Mucosa of descending colon (tissue), 3 donors: ENCODE data around the gene CUL4A. TPM values are rescaled to one million over a fixed set of nuclear protein-coding genes. Genes with fewer than 3 reads are reported as not detected.

Source experiments
- ATAC-seq: fragments of 200-7000 bp; cut with Tn5 transposase; one replicate; pipeline ENCODE4 v1.9.1; 2020; ENCODE audit warnings: mild to moderate bottlenecking, moderate library complexity
- DNase-seq, 3 donors: peaks; one replicate each; pipeline ENCODE4 v3.0.0-alpha.2; 2020
- H3K36me3 ChIP-seq: fragments of 200-600 bp; one replicate; pipeline ENCODE4 v1.8.0; 2021; ENCODE audit warnings: low read depth, mild to moderate bottlenecking
- H3K4me1 ChIP-seq: fragments of 200-600 bp; one replicate; pipeline ENCODE4 v1.8.0; 2021; ENCODE audit warnings: low read depth, mild to moderate bottlenecking
- H3K4me3 ChIP-seq: fragments of 200-600 bp; one replicate; pipeline ENCODE4 v1.8.0; 2021; ENCODE audit warnings: mild to moderate bottlenecking
- H3K9me3 ChIP-seq: fragments of 200-600 bp; one replicate; pipeline ENCODE4 v1.8.0; 2021; ENCODE audit warnings: mild to moderate bottlenecking
- intact Hi-C, 2 donors: fragments of 100-400 bp; cut with DNase I in 1 of 2; cut with micrococcal nuclease in 1 of 2; formaldehyde crosslinking; loops; one replicate each; pipeline versions ENCODE4 v1.11.0 to v1.11.1; 2022; cut with DNase I, micrococcal nuclease
- total RNA-seq, 3 donors: library from RNA; stranded (reverse); fragmentation: NEBNext Ultra II Directional in 2 of 3; extraction: Animal tissue kit (Norgen Biotek cat#: 25700) in 2 of 3; gene quantifications; one replicate each; pipeline versions ENCODE4 v1.2.1 to v1.2.4, GENCODE V29; 2021 to 2023
- TF ChIP-seq, protein P1 (sequence below): fragments of 200-600 bp; IDR thresholded peaks from one replicate; pipeline ENCODE4 v1.8.0; 2022; ENCODE audit warnings: antibody characterized with exemption, mild to moderate bottlenecking
- donor health status: DM: no; HTN: no; CAD: no; lungs with moderate emphysema.
- donor health status: DM: no; HTN: no; CAD: no.
- donor health status: DM: no; HTN: yes; CAD: no.

CUL4A gene
- total RNA-seq, 3 donors from 2014 or later: 57.2 to 71.8 (median 59.8) TPM

DNA sequence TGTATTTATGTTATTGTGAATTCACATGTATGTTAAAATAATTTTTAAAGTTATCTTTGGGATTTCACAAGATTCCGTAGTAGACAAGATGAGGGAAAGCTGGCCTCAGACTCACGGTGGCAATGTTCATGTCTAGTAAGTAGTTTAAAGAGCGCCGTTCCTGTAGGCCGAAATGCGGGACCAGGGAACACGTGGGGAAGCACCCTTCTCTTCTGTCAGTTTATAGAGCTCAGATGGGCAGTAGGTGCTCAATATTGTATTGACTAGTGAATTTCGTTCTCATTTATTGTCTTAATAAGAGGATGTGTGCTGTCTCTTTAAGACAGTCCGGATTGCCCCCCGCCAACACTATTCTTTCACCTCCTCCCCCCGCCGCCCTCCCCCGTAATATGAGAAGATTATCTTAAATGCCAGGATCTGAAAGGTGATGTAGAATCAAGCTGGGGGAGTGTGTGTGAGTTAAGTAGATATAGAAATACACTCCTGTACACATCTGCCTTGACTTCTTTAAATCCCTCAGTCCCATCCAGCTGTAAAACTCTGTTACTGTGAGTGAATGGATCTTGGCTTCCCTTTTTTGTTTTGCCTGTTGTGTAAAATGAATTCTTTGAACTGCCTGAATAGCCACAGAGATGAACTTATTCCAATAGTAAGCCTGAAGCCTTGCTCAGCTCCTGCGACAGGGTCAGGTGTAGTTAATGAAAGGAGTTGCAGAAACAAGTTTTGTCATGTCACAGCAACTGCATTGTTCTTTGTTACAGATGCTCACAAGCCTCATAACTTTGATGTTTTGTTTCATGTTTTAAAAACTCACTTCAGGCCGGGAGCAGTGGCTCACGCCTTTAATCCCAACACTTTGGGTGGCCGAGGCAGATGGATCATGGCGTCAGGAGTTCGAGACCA lies 88.9 kb downstream of the CUL4A start:
- H3K4me1 ChIP-seq: peaks cover 10% of the 10 kb centered on the region
- ATAC-seq (no peak), DNase-seq (no peak)
- no peaks in the 10 kb centered on the region for H3K36me3 ChIP-seq
- intact Hi-C loops: no loop called here
- peak overlapping the region; percentile 66 for H3K4me3 ChIP-seq
- no peaks in the 10 kb centered on the region for H3K9me3 ChIP-seq
- TF ChIP-seq, protein P1, sequence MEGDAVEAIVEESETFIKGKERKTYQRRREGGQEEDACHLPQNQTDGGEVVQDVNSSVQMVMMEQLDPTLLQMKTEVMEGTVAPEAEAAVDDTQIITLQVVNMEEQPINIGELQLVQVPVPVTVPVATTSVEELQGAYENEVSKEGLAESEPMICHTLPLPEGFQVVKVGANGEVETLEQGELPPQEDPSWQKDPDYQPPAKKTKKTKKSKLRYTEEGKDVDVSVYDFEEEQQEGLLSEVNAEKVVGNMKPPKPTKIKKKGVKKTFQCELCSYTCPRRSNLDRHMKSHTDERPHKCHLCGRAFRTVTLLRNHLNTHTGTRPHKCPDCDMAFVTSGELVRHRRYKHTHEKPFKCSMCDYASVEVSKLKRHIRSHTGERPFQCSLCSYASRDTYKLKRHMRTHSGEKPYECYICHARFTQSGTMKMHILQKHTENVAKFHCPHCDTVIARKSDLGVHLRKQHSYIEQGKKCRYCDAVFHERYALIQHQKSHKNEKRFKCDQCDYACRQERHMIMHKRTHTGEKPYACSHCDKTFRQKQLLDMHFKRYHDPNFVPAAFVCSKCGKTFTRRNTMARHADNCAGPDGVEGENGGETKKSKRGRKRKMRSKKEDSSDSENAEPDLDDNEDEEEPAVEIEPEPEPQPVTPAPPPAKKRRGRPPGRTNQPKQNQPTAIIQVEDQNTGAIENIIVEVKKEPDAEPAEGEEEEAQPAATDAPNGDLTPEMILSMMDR: no peak

DNA sequence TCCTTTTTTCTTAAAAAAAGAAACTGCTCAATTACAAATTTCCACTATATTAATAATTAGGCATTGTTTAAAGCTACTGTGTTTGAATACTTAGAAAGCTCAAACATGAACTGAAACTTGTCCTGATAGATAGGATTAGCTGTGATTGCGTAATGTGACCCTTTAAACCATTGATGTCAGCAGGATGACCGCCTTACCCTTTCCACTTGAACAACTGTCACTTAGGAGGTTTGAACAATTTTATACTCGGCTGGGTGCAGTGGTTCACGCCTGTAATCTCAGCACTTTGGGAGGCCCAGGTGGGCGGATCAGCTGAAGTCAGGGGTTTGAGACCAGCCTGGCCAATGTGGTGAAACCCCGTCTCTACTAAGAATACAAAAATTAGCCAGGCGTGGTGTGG lies 90.5 kb downstream of the CUL4A start:
- intact Hi-C loops: no loop called here
- DNase-seq (no peak), ATAC-seq (no peak)
- TF ChIP-seq, protein P1: no peak
- no peaks in the 10 kb centered on the region for H3K9me3 ChIP-seq
- no peaks in the 10 kb centered on the region for H3K36me3 ChIP-seq
- peaks cover 10% of the 10 kb centered on the region for H3K4me1 ChIP-seq
- H3K4me3 ChIP-seq: no peak overlapping the region

DNA sequence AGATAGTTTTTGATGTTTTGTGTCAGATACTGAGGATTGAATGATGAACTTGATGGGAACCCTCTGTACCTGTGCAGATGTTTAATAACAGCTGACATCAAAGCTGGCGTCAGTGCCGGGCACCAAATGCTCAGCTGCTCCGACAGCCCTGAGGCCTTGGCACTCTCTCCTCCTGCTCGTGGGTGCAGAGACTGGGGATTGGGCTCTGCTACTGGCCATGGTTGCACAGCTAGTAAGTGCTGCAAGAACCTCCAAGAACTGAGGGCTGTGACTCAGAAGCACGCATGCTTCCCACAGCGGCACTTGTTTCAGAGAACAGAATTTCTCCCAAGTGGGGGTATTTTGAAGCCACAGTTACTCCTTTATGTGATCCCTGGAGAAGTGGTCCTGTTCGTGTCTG lies 93.6 kb downstream of the CUL4A start:
- no peak for DNase-seq
- ATAC-seq: no peak
- peaks cover 10% of the 10 kb centered on the region for H3K4me1 ChIP-seq
- intact Hi-C loops: no loop called here
- no peaks in the 10 kb centered on the region for H3K36me3 ChIP-seq
- TF ChIP-seq, protein P1: no peak
- H3K9me3 ChIP-seq: no peaks in the 10 kb centered on the region
- H3K4me3 ChIP-seq: no peak overlapping the region

DNA sequence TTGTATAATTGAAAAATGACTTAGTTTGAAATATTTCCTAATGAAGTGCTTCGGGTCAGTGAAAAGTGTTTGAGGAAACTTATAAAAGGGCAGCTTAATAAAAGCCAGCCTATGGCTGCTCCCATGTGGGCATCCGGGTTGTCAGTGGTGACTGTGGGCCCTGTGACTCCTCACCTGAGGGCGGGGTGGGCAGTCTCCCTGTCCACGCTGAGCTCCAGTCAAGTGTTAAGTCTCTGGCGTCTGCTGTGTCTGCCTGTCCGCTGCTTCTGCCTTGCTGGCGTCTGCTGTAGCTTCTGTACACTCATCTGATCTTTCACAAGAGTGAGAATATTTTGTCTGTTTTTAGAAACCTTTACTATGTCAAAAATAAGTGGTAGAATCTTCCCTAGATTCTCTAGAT lies 94.7 kb downstream of the CUL4A start:
- no peak overlapping the region for H3K4me3 ChIP-seq
- ATAC-seq: no peak
- intact Hi-C loops: no loop called here
- no peaks in the 10 kb centered on the region for H3K36me3 ChIP-seq
- TF ChIP-seq, protein P1: no peak
- DNase-seq: no peak
- no peaks in the 10 kb centered on the region for H3K9me3 ChIP-seq
- no peaks in the 10 kb centered on the region for H3K4me1 ChIP-seq

DNA sequence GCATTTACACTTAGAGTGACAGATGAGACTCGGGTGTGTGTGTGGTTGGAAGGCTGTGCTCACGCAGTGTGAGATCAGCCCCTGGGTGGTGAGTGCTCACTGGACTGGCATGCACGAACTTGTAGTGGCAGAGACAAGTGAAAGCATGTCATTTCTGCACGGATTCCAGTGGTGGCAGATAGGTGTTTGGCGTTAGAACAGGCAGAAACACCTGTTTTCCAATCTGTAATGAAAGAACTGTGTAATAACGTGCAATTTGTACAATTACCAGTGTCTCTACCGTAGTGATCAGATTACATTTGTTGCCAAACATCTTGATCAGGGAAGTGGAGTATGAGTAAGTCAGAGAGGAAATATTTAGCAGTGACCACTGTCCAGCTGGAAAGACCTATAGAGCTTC lies 95.8 kb downstream of the CUL4A start:
- Histone ChIP-seq H3K36me3 (no peaks in the 10 kb centered on the region), H3K4me3 (no peak overlapping the region), H3K9me3 (no peaks in the 10 kb centered on the region), H3K4me1 (no peaks in the 10 kb centered on the region)
- TF ChIP-seq, protein P1: no peak
- ATAC-seq: no peak
- DNase-seq: no peak
- intact Hi-C loops: no loop called here
